22Rv1 (cell line): ENCODE results near the gene ACSM2A.
"Not testable (repeated sequence)": the region's sequence is repeated elsewhere in the genome, so short reads cannot be mapped to it uniquely, and the experiment has no call there.

ENCODE experiments used
- H3K27ac ChIP-seq: fragments of 450-650 bp; 2 replicates; pipeline ENCODE4 v1.5.1; 2017
- ZFX ChIP-seq: fragments of 450-650 bp; IDR thresholded peaks from 2 replicates; pipeline ENCODE4 v1.6.1; 2017; ENCODE audit warnings: antibody characterized with exemption, borderline replicate concordance
- TF ChIP-seq, protein P1 (sequence below): fragments of 450-650 bp; IDR thresholded peaks from 2 replicates; pipeline ENCODE4 v1.5.1; 2017; ENCODE audit warnings: mild to moderate bottlenecking

Gene ACSM2A

DNA sequence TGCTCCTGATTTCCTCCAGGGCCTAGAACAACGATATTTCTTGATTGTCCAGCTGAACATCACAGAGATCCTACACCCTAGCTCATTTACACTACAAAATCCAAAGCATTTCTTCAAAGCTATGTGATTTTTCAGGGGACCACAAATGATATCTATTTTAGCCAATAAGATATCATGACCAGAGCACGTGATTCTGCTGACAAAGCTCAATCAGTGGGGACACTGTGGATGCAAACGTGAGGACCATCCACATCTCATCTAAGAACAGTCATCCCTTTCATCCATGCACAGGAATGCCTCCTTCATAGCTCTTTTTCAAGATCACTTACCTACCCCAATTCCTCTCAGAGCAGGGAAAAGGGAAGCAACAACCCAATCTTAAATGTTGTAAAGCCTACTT, 67.9 kb downstream of the ACSM2A start:
- TF ChIP-seq, protein P1, sequence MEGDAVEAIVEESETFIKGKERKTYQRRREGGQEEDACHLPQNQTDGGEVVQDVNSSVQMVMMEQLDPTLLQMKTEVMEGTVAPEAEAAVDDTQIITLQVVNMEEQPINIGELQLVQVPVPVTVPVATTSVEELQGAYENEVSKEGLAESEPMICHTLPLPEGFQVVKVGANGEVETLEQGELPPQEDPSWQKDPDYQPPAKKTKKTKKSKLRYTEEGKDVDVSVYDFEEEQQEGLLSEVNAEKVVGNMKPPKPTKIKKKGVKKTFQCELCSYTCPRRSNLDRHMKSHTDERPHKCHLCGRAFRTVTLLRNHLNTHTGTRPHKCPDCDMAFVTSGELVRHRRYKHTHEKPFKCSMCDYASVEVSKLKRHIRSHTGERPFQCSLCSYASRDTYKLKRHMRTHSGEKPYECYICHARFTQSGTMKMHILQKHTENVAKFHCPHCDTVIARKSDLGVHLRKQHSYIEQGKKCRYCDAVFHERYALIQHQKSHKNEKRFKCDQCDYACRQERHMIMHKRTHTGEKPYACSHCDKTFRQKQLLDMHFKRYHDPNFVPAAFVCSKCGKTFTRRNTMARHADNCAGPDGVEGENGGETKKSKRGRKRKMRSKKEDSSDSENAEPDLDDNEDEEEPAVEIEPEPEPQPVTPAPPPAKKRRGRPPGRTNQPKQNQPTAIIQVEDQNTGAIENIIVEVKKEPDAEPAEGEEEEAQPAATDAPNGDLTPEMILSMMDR = no peak
- TF ChIP-seq ZFX = no peak
- H3K27ac ChIP-seq = no peak overlapping the region

DNA sequence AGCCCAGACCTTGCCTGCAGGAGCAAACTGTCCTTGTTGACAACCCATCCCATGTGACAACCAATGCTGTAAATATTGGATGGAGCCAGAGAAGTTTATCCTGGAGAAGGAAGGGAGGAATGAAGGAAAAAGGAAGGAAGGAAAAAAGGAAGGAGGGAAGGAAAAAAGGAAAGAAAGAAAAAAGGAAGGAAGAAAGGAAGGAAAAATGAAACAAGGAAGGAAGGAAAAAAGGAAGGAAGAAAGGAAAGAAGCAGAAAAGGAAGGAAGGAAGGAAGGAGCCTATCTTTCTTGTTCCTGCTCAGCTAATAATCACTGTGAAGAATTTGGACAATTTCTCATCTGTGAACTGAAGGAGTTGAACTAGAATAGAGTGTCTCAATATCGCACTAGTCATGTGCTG, 68.8 kb downstream of the ACSM2A start:
- H3K27ac ChIP-seq = no peak overlapping the region
- TF ChIP-seq, protein P1 = no peak
- TF ChIP-seq ZFX = no peak

DNA sequence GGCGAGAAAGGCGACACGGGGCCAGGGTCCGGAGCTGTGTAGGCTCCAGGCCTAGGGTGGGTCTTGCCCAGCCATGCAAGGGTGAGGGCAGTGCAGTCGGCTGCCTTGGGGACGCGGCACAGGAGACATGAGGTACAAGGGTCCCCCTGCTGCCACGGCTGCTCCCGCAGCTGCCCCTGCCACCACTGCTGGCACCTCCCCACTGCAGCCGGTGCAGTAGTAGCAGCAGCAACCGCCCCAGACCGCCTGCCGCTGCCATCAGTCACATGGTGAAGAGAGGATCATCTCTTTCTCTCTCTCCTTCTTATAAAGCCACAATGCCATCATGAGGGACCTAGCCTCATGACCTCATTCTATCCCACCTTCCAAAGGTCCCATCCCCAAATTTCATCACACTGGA, 80.5 kb downstream of the ACSM2A start:
- not testable (repeated sequence) for H3K27ac ChIP-seq

DNA sequence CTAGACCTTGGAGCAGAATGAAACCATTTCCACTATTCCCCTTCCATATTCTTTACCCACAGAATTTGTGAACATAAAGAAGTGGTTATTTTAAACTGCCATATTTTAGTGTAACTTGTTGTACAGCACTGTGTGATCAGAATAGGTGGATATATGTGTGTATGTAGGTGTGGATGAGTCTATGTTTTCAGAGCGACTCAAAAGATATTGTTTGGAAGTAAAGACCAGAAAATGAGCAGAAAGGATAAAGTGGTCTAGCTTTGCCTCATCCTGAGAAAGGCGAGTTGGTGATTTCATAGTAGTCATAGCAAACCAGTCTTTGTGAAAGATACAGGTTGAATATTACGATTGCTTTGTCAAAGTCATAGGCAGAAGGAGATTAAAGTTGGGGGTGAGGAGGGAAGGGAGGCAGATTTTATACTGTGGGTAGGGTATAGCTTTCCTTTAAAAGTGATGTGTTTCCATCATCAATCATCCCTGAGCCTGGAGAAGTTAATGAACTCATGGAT, 81.0 kb downstream of the ACSM2A start:
- H3K27ac ChIP-seq = not testable (repeated sequence)

- H3K27ac ChIP-seq = not testable (repeated sequence)
Observed at GRCh38 chr16:20536669-20537068, 85.3 kb downstream of the ACSM2A start.
